Gastroesophageal sphincter (tissue), 4 donors: Measurements from ENCODE around the gene UBR2. TPM values are rescaled to one million over a fixed set of nuclear protein-coding genes. Genes with fewer than 3 reads are reported as not detected.
"Not testable (repeated sequence)": the region's sequence is repeated elsewhere in the genome, so short reads cannot be mapped to it uniquely, and the experiment has no call there.

ENCODE experiments used
- ATAC-seq: fragments of 150-250 bp; one replicate; pipeline ENCODE4 v1.9.1; 2016; ENCODE audit warnings: mild to moderate bottlenecking, moderate library complexity
- H3K27ac ChIP-seq, 4 donors: fragments of 200-600 bp; sonication (generic) in 3 of 4; 1 replicate in 3 of 4; 2 replicates in 1 of 4; pipeline ENCODE4 v1.5.1; 2016 to 2019
- H3K27me3 ChIP-seq: fragments of 200-600 bp; sonication (generic); one replicate; pipeline ENCODE4 v1.5.1; 2019
- H3K36me3 ChIP-seq, 2 donors: fragments of 200-600 bp; sonication (generic); one replicate each; pipeline ENCODE4 v1.5.1; 2019; ENCODE audit warnings: control low read depth in 1 of 2
- H3K4me1 ChIP-seq, 3 donors: fragments of 200-600 bp; sonication (generic); 1 replicate in 2 of 3; 2 replicates in 1 of 3; pipeline ENCODE4 v1.5.1; 2016 to 2019; ENCODE audit warnings: control low read depth in 2 of 3
- H3K4me3 ChIP-seq, 2 donors: fragments of 200-600 bp; sonication (generic); one replicate each; pipeline ENCODE4 v1.5.1; 2019; ENCODE audit warnings: mild to moderate bottlenecking in 1 of 2, moderate library complexity in 1 of 2
- H3K9me3 ChIP-seq, 3 donors: fragments of 200-600 bp; sonication (generic); one replicate each; pipeline ENCODE4 v1.5.1; 2017 to 2019; ENCODE audit warnings: control low read depth in 2 of 3
- EP300 ChIP-seq: sonication (generic); formaldehyde crosslinking; IDR thresholded peaks from one replicate; pipeline ENCODE4 v1.6.1; 2017; ENCODE audit warnings: antibody characterized with exemption, mild to moderate bottlenecking
- POLR2A ChIP-seq, 2 donors: fragments of 450-650 bp; IDR thresholded peaks; one replicate each; pipeline ENCODE4 v1.6.1; 2017; ENCODE audit warnings: antibody characterized with exemption in 2 of 2, mild to moderate bottlenecking in 2 of 2, moderate library complexity in 1 of 2
- POLR2AphosphoS5 ChIP-seq: sonication (generic); formaldehyde crosslinking; IDR thresholded peaks from one replicate; pipeline ENCODE4 v1.6.1; 2017; ENCODE audit warnings: antibody characterized with exemption
- WGBS, 2 donors: methylation state at CpG; one replicate each; pipeline ENCODE4 v1.1.5; 2018; ENCODE audit warnings: low coverage in 1 of 2; 5-methylcytosine and 5-hydroxymethylcytosine counted together
- total RNA-seq, 4 donors: library from RNA; depleted of rRNA; stranded (reverse); fragments of >200 nt; gene quantifications; one replicate each; pipeline ENCODE4 v1.1.0, GENCODE V29; 2016
- TF ChIP-seq, protein P1 (sequence below), 4 experiments: fragments of 200-600 bp in 2 of 4; fragments of 450-650 bp in 2 of 4; sonication (generic) in 1 of 4; IDR thresholded peaks; one replicate each; pipeline ENCODE4 v1.5.1; 2017 to 2019; ENCODE audit warnings: antibody characterized with exemption in 4 of 4, mild to moderate bottlenecking in 2 of 4, moderate library complexity in 2 of 4

UBR2 gene
- total RNA-seq, 4 donors from 2014 or later = 27.8 to 44.8 (median 32.8) TPM

DNA sequence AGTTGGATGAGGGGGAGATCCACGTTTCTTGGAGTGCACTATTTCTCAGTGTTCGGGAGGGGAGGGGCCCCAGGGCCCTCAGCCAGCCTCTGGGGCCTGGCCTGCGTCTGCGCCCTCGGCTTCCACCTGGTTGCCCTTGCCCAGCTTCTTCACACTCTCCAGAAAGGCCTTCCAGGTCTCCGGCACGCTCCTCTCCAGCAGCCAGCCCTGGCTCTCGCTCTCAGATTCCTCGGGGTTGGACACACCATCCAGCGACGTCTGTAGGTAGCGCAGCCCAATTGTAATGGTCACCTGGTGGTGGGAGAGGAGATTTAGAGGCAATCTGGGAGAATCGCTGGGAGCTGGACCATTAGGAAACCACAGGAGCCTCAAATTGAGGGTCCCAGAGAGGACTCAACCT, 134.4 kb downstream of the UBR2 start:
- Histone ChIP-seq H3K27ac (no peak overlapping the region), H3K4me1 (peaks cover 0 to 39% (median 15%) of the 10 kb centered on the region in 3 donors), H3K4me3 (no peak overlapping the region), H3K27me3 (no peaks in the 10 kb centered on the region), H3K36me3 (peaks cover 0 to 10% of the 10 kb centered on the region in 2 donors), H3K9me3 (no peaks in the 10 kb centered on the region)
- ATAC-seq = no peak
- WGBS, 2 donors = 80 to 86% methylated on average over 1 to 4 of the region's 13 CpGs
- TF ChIP-seq POLR2AphosphoS5 (no peak), POLR2A (IDR thresholded peaks at IDR 0.05) (no peak), EP300 (no peak)
- TF ChIP-seq, protein P1, sequence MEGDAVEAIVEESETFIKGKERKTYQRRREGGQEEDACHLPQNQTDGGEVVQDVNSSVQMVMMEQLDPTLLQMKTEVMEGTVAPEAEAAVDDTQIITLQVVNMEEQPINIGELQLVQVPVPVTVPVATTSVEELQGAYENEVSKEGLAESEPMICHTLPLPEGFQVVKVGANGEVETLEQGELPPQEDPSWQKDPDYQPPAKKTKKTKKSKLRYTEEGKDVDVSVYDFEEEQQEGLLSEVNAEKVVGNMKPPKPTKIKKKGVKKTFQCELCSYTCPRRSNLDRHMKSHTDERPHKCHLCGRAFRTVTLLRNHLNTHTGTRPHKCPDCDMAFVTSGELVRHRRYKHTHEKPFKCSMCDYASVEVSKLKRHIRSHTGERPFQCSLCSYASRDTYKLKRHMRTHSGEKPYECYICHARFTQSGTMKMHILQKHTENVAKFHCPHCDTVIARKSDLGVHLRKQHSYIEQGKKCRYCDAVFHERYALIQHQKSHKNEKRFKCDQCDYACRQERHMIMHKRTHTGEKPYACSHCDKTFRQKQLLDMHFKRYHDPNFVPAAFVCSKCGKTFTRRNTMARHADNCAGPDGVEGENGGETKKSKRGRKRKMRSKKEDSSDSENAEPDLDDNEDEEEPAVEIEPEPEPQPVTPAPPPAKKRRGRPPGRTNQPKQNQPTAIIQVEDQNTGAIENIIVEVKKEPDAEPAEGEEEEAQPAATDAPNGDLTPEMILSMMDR (IDR thresholded peaks at IDR 0.05) = no peak

DNA sequence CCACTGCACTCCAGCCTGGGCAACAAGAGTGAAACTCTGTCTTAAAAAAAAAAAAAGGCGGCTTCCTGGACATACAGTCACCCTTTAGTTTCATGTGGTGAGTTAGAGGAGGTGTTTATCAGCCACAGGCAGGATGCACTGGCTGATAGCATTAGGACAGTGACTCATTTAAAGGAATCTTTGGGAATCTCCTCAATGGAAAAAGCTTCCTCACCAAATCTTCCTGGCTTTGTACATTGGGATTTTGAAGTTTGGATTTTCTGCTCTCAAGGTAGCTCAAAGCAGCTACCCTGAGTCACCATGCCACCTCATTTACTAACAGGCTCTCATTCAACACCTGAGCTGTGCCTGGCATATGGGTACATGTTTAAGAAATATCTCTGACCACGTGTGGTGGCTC, 138.4 kb downstream of the UBR2 start:
- TF ChIP-seq, protein P1 (IDR thresholded peaks at IDR 0.05) = no peak
- TF ChIP-seq POLR2AphosphoS5 = no peak
- Histone ChIP-seq H3K9me3 (no peaks in the 10 kb centered on the region), H3K27ac (no peak overlapping the region), H3K4me1 (peaks cover 0 to 11% (median 0%) of the 10 kb centered on the region in 3 donors), H3K27me3 (no peaks in the 10 kb centered on the region), H3K4me3 (no peak overlapping the region), H3K36me3 (no peaks in the 10 kb centered on the region)
- 60% methylated on average over 1 of the region's 2 CpGs; no CpG with 5 or more reads in 1 of the 2 donors for WGBS, 2 donors
- ATAC-seq = no peak

DNA sequence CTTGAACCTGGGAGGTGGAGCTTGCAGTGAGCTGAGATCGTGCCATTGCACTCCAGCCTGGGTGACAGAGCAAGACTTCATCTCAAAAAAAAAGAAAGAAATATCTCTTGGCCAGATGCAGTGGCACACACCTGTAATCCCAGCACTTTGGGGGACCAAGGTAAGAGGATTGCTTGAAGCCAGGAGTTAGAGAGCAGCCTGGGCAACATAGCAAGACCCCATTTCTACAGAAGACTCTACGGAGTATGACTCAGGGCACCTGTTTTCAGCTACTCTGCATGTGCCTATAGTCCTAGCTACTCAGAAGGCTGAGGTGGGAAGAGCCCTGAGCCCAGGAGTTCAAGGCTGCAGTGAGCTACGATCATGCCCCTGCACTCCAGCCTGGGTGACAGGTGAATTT, 139.0 kb downstream of the UBR2 start:
- not testable (repeated sequence) for H3K4me3 ChIP-seq, ATAC-seq, H3K9me3 ChIP-seq, H3K36me3 ChIP-seq, H3K4me1 ChIP-seq, H3K27ac ChIP-seq, H3K27me3 ChIP-seq
- WGBS, 2 donors = 90 to 100% methylated on average over 1 to 3 of the region's 3 CpGs

DNA sequence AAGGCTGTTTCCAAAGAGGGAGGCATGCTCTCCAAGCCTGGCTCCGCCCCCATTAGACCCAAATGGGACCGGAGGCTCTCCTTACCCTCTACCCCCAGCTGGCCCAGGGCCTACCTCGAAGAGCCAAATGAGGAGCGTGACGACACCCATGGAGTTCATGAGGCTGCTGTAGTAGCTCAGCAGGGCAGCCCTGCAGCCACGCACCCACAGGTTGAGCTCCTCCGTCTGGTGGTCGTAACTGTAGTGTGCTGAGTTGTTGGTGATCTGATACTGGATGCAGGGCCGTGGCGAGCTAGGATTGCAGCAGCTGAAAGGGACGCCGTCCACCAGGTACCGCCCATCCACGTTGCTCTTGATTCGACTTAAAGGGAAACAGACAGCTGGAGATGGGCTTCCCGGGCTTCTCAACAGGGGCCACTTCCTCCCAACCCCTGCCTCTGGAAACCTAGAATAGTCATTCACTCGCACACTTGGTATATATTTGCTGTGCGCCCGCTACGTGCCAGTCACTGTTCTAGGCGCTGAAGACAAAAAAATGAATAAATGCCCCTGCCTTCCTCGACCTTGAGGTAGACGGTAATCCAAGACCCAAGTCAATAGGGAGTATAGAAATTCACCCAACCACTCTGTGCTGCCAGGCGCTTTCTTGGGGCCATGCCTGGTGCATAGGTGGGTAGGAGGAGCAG, 140.6 kb downstream of the UBR2 start:
- 36 to 55% methylated on average over 5 to 8 of the region's 24 CpGs for WGBS, 2 donors
- no peaks in the 10 kb centered on the region for H3K27me3 ChIP-seq
- H3K36me3 ChIP-seq = no peaks in the 10 kb centered on the region
- peaks cover 0 to 9% (median 0%) of the 10 kb centered on the region in 3 donors for H3K4me1 ChIP-seq
- peak; percentile 76 for ATAC-seq
- no peak overlapping the region for H3K4me3 ChIP-seq
- H3K27ac ChIP-seq = peak overlapping the region in 2 of 4 donors; percentile 30 to 48
- TF ChIP-seq EP300 = no peak
- TF ChIP-seq POLR2A (IDR thresholded peaks at IDR 0.05) = no peak
- no peak for TF ChIP-seq POLR2AphosphoS5
- TF ChIP-seq, protein P1 (IDR thresholded peaks at IDR 0.05) = no peak
- no peaks in the 10 kb centered on the region for H3K9me3 ChIP-seq

DNA sequence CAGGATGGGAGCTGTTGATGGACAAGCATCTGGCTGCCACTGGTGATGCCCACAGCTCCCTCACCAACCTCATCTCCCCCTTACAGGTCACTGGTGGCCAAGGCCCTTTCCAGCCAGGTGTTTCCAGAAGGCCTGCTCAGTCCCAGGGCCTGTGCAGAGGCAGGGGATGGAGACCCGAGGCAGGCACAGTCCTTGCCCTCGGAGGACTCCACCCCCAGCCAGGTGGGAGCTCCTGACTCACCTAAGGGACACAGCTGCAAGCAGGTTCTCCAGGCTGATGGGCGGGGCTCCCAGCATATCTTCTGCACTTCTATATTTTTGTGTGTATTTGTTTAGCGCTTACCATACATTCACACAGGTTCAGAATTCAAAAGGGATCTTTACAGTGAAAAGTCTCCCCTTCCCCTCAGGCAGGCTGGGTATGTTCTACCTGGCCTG, 141.1 kb downstream of the UBR2 start:
- TF ChIP-seq POLR2AphosphoS5 = no peak
- TF ChIP-seq, protein P1 (IDR thresholded peaks at IDR 0.05) = no peak
- no peak for TF ChIP-seq POLR2A (IDR thresholded peaks at IDR 0.05)
- no peak for TF ChIP-seq EP300
- no peaks in the 10 kb centered on the region for H3K9me3 ChIP-seq
- no peak for ATAC-seq
- WGBS, 2 donors = no CpG with 5 or more reads among the region's 4 CpGs
- H3K36me3 ChIP-seq = no peaks in the 10 kb centered on the region
- no peak overlapping the region for H3K4me3 ChIP-seq
- no peaks in the 10 kb centered on the region for H3K27me3 ChIP-seq
- H3K27ac ChIP-seq = no peak overlapping the region
- peaks cover 0 to 9% (median 0%) of the 10 kb centered on the region in 3 donors for H3K4me1 ChIP-seq
